Kidney glomerular epithelial cell (primary cell): ENCODE measurements around the gene MXD3.
"Not testable (repeated sequence)": the region's sequence is repeated elsewhere in the genome, so short reads cannot be mapped to it uniquely, and the experiment has no call there.

ENCODE experiments used
- DNase-seq: peaks from one replicate; lab custom pipeline; 2025; lab: John Stamatoyannopoulos, UW

MXD3 gene

DNA sequence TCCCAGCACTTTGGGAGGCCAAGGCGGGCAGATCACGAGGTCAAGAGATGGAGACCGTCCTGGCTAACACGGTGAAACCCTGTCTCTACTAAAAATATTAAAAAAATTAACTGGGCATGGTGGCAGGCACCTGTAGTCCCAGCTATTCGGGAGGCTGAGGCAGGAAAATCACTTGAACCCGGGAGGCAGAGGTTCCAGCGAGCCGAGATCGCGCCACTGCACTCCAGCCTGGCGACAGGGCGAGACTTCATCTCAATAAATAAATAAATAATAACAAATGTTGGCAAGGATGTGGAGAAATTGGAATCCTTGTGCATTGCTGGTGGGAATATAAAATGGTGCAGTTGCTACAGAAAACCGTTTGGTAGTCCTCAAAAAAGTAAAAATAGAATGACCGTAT, 31.3 kb upstream of the MXD3 start:
- not testable (repeated sequence) for DNase-seq

DNA sequence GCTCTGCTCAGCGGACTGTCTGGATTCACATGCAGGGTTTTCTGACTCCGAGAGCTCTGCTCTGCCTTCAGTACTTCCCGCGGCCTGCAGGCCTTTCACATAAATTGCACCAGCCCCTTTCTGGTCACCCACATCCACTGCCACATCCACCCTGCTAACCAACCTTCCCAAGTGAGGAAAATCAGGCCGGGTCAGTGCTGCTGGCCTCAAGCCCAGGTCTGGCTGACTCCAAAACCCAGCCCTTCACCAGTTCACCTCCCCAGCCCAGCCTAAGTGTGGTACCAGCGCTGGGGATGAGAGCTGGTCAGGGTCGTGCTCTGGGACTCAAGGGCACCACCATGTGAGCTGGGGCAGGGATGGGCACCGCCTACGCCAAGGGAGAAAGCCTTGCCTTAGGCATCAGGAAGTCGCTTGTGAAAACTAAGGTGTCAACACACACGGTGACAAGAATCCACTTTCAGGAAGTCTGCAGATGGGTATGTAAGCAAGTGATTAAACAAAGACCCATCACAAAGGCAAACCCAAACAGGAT, 27.5 kb upstream of the MXD3 start:
- DNase-seq: no peak

DNA sequence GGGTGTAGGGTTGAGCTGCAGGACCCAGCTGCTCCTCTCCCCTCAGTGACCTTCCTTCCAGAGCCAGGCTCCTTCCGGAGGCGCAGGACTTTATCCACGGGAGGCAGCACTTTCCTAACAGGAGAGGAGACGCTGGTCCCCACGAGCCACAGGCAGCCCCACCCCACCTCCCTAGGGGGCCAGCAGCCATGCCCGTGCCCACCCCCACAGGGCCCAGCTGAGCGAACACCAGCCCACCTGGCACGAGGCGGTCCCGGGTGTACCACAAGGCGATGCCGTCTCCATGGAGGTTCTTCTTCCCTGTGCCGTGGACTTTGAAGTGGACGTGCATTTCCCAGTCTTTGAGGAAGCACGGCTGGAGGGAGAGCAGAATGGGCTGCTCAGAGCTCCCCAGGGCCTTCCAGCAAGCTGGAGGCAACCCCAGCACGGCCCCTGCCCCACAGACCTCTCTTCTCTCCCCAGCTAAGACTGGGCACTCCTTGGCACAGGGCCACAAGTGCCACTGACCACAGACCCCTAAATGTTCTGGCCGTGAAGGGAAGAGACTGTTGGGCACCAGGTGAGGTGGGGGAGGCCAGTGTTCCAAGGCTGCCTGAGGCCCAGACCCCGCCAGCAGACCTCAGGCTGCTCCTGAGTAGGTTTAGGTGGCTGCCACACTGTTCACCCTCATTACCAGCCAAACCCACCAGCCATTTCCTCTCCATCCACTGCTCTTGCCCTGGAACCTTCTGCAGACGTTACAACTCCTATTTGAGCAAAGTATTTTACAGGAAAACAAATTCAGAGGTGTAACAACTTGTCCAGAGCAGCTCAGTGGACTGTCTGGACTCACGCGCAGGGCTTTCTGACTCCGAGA, 26.8 kb upstream of the MXD3 start:
- DNase-seq: no peak

DNA sequence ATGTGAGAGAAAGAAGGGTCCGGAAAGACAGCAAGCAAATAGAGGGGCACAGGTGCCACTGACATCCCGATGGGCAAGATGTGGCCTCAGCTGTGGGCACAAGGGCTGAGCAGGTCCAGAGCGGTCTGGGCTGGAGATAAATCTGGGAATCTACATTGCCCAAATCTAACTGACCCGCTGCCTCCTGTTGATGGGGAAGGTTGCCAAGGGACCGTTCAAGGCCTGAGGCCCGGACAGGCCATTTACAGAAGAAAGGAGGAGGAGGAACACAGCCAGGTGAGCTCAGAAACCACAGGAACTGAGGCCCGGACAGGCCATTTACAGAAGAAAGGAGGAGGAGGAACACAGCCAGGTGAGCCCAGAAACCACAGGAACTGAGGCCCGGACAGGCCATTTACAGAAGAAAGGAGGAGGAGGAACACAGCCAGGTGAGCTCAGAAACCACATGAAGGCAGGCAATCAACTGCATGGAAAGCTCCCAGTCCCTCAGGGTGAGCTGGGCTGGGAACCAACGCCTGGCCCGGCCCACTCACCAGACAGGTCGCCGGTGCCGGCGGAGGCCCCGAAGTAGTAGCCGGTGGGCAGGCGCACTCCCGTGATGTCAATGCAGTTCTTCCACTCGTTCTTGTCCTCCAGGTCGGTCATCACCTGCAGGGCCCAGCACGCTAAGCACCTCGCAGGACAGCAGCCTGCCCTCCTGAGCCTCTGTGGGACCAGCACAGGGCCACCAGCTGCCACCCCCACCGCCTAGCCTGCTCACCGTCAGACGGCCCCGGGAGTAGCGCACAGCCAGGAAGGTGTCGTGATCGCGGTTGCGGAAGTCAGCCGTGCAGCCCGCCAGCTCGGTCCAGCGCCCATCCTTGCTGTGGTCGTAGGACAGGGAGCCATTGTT, 25.2 kb upstream of the MXD3 start:
- DNase-seq: no peak

DNA sequence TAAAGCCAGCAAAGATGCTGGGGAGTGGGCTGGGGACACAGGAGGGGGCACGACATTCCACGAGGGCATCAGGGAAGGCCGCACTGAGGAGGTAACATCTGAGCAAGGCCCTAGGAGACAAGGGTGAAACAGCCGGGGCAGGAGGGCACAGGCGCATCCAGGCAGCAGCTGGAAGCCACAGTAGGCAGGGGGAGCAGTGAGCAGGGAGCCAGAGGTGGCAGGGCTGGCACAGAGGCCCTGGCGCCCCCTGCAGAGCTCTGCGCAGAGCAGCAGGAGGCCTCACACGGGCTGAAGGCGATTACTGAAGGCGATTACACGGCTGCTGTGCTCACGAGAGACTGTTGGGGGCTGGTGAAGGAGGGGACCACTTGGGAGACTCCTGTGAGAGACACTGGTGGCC, 24.4 kb upstream of the MXD3 start:
- DNase-seq: no peak

DNA sequence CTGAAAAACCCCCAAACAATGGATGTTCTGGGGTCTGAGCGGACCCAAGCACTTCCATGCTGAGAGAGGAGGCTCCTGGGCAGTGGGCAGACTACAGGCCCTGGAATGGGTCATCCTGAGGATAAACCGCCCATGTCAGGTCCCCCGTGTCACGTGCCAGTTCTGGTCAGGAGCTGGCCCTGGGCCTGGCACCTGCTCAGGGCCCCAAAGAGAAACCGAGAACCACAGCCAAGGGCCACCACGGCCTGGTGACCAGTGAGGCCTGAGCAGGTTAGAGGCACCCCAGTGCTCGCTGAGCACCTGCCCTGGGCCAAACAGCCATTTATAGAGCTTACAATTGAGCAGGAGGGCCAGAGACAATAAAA, 24.0 kb upstream of the MXD3 start:
- DNase-seq: no peak

DNA sequence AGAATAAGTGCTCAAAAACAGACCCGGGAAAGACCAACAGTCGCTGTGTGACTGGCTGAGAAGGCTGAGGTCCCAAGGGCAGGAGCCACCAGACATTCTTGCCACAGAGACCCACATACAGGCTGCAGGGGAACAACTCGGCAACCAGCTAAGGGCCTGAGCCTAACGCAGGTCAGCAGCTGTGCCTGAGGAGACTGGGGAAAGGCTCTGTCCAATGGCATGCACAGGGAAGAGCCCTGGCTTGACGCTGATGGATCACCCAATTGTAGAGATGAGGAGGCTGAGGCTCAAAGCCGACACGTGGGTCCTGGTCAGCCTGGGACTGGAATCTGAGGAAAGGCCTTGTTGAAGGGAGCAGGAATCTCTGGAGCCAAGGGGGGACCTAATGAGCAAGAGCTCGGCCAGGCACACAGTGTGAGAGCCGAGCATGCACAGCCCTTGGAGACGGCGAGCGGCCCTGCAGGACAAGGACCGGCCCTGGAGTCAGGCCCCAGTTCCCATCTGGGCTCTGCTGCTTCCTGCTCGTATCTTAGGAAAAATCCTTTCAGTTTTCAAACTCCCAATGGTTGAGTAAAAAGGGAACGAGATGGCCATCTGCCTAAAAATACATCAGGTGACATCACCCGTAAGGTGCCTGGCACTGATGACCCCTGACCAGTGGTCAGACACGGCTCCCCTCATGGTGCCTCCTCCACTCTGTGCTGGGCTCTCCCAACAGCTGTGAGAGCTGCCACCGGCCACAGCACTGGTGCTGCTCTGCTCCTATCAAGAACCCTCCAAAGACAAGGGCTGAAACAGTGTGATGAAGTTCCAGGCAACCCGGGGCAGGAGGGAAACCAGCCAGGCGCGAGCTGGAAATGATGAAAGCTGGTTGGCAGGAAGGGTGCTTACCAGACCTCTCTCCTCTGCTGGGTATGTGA, 23.3 kb upstream of the MXD3 start:
- DNase-seq: no peak

DNA sequence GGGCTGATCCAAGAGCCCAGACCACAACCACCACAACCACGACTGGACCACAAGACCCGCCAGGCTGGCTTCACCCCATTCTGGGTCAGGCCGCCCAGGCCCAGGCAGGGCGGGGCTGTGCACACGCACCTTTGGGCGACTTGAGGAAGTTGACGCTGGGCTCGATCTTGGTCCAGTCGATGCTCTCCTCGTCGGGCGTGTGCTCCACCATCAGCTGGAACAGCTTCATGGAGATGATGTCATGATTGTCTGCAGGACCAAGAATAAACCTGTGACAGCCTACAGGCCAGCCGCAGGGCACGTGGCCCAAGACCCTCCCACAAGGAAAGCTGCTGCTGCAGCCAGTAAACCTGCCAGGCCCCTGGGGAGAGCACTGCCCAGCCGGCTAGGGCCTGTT, 22.5 kb upstream of the MXD3 start:
- no peak for DNase-seq

DNA sequence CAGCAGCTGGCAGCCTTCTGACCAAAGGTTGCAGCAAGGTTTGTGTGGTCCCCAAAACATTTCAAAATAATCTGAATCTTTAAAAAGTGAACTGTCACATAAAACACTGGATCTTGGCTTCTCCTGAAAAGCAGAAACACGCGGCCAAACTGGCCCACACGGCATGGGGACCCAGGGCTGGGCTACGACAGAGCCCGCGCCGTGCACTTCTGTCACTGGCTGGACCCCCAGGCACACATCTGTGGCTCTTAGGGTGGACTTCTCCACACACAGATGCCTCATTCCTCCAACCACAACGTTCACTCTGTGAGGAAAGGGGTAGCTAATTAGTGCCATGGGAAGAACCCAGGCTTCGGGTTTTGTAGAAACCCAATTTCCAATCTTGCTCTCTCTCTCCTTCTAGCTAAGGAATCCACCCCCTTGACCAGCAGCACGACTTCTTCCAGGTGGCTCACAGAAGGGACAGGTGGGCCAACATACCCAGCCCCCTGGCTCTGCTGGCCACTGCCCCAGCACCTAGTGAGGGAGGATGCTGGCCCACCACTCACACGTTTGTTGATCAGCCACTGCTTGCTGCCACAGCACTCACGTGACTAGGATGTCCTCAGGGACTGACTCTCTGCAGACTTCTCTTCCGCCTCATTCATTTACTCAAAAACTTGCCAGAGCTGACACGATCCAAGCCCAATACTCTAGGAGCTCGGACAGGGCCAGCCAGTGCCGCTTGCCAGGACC, 21.9 kb upstream of the MXD3 start:
- no peak for DNase-seq

DNA sequence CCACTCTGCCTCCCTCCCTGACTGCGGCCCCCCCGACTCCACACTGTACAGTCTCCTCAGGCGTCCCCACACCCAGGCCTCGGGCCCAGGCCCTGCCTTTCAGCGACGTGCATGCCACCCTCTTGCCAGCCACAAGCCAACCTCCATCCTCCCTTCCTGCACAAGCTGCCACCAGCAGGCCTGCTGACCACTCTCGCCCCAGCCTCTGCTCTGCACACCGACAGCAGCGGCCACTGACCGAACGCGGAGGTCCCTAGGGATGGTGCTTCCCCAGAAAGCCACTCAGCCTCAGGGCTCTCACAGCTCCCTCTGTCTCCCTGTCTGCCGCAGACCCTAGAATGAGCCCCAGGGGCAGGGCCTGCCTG, 21.2 kb upstream of the MXD3 start:
- no peak for DNase-seq

DNA sequence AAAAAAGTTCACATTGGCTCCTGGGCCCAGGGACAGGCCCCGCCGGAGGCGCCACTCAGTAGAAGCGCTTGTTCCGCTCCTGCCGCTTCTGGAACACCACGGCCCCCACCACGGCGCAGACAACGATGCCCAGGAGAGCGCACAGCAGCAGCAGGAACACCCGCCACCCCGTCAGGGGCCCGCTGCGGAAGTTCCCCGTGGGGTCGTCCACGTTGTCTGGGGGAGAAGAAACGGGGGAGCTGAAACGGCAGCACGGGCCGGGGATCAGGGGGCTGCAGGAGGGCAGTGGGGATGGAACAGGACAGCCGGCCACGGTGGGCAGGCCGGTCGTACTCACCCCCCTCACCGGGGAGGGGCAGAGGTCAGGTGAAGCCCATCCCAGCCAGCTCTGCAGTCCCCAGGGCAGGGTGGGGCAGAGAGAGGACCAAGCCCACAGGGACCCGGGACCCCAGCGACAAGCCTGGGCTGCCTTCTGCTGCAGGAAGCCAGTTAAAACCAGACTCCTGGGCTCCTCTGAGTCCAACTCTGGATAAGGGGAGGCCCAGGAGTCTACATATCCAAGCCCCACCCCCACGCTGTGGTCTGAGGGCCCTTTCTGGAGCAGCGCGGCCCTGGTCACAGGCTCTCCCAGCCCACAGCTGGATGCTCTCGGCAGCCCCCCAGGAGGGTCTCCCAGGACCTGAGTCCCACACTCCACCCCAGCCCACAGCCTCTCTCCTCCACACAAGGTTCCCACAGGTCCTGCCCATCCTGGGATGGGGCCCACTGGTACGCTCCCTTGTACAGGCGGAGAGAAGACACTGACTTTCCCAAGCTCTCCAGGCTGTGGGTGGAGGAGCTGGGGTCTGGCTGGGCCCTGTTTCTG, 20.6 kb upstream of the MXD3 start:
- DNase-seq: no peak

DNA sequence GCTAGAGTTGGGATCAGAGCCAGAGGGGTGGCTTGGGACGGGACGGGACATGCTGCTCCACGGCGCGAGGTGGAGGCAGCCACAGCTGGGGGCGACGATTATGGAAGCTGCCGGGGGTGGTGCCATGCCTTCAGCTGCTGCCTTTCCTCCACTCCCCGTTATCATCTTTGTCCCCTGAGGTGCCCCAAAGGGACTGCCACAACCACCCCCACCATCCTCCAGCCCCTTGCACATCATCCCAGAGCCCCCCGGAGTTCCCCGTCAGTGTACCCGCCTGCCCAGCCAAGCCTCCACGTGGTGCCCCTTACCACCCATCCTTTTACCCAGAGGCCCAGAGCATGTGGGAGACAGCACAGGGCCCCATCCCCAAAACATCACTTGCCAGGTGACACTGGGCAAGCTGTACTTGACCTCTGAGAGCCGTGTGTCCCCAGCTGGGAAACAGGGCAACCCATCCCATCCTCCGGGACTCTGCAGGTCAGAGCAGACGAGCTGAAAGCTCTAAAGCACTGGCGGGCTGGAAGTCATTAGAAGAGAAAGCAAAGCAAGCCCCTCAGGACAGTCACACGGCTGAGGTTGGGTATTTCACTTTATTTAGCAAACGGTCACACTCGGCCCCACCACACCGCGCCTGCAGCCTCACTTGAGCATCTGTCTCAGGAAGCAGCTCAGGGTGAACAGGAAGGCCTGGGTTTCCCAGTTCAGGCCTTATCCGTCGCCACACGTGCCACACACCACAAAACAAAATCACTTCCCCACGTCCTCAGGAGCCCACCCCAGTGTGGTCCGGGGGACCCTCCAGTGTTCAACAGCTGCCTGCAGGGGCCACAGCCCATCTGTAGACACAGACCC, 19.5 kb upstream of the MXD3 start:
- DNase-seq: no peak

DNA sequence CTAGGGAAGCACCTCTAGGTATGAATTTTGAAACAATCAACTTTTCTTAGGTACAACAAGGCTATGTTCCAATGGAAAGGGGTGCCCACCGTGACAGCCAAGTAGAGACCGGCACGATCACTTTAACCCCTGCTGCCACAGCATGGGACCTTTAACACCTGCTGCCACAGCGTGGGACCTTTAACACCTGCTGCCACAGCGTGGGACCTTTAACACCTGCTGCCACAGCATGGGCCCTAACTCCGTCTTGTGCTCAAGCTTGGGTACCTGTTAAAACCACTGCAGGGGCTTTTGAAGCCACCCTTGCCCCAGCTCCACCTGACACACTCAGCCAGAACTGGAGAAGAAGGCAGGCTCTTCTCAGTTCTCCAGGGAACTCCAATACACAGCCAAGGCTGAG, 18.2 kb upstream of the MXD3 start:
- DNase-seq: no peak

DNA sequence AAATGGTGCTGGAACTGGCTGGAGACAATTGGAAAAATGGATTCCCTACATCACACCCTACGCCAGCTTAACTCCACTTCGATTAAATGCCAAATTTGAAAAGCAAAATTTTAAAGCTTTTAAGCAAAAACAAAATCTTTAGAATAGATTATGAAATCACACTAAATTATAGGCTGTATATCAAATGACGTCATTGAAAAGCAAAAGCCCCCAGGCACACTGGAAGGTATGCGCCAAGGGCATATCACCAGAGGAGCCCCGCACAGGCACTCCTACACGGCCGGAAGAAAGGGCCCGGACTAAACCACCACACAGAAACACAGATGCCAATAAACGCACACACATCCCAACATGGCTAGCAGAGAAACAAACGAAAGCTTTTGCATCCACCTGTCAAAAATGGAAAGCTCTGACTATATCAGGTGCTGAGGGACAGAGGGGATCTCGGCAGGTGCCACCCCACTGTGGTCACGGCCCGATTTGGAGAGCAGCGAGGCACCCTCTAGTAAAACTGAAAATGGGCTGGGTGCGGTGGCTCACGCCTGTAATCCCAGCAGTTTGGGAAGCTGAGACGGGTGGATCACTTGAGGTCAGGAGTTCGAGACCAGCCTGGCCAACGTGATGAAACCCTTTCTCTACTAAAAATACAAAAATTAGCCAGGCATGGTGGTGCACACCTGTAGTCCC, 17.0 kb upstream of the MXD3 start:
- DNase-seq: no peak

DNA sequence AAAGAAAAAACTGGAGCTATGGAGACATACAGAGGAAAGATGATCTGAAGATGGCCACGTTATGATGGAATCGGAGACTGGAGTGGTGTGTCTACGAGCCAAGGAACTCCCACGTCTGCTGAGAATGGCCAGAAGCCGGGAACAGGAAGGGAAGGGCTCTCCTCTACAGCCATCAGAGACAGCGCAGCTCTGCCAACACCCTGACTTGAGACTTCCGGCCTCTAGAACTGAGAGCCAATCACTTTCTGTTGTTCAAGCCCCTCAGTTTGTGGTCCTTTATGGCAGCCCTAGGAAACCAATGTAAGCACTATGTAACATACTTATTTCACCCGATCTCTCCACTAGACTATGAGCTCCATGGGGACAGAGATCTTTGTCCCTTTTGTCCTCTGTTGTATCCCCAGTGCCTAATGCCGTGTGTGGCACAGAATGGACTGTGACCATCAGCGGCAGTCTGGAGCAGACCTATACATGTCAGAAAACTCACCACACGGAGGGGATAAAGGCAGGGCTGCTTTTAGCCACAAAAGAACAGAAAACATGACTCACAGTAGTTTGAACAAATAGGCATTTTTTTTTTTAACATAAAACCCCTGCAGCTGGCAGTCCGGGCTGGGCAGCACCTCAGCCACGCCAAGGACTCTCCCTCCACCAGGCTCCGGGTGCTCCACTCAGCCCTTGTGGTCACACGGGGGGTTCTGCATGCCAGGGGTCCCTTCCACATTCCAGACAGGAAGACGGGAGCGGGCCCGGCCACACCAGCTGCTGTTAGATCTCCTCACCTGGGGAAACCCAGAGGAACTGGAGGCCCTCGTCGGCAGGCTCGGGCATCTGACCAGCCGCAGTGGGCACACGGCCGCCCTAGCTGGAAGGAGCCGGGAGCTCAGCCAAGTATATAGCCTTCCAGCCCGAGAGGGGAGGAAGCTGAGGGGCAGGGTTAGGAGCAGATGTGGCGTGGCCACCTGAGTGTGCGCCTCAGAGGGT, 16.1 kb upstream of the MXD3 start:
- no peak for DNase-seq

DNA sequence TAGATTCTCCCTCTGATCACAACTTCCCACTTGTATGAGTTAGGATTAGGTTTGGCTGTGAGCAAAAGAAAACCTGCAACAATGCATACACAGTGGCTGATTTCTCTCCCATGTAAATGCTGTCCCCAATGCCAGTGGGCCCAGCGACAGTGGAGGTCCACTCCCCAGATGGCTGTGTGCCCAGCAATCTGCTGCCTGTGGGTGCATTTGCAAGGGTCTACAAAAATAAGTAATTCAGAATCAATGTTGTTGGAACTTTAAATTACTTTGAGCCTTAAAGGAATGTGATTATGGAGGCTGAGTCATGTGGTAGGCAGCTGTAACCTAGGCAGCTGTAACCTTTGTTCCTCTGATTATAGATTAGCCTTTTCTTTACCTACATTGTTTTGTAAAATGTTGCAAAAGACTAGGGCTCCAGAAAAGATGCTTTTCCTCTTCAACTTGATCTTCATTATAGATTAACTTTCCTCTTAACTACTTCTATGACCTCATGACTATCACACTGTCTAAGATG, 14.2 kb upstream of the MXD3 start:
- DNase-seq: no peak

DNA sequence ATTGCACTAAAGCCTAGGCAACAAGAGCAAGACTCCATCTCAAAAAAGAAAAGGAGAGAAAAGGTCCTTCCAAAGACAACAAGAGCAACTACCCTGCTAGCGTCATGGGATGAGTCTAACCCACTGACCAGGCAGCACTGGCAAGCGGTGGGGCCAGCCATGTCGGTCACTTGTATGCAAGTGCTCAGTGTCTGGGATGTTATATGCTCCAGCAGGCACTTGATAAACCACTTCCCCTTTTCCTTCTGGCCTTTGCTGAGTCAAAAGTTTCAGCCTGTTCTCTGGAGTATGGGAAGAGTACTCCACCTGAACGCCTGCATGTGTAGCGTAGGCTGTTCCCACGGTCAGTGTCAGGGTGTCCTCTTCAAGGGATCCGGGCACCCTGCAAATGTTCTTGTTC, 9.2 kb upstream of the MXD3 start:
- DNase-seq: no peak
